NCI-H1048 (cell line): Measurements from ENCODE around the gene SMYD3.

Experiments
- DNase-seq: peaks from one replicate; lab custom pipeline; 2025; lab: John Stamatoyannopoulos, UW

SMYD3 gene

DNA sequence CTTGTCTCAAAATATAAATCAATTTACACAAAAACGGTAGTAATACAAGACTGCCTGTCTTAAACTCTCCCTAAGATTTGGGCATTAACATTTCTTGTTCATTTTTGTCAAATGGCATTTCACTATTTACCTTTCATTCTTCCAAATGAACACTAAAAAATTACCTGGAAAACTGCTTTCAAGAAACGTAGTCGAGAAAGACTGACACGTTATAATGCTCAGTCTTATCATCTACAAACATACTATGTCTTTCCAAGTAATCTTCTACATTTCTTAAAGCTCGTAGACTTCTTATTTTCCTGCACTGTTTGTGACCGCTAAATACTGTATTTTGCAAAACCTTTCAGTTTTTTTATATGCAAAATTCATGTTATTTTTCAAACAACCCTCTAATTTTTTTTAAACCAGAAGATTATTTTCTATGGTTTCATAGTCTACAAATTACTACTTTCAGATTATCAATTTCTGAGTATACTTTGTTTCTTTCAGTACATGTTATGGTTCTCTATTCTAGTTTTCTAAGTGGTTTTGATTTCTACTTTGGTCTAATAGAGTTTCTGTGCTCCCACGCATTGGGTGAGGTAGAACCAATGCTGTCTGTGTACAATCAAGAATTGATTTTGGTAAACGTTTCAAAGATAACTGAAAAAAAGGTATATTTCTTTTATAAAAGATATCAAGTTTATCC is 336.4 kb downstream of the SMYD3 start:
- no peak for DNase-seq

GRCh38 chr1:246169486-246169885 is 337.6 kb downstream of the SMYD3 start:
- DNase-seq: no peak

GRCh38 chr1:246169019-246169418 is 338.1 kb downstream of the SMYD3 start:
- DNase-seq: no peak

DNA sequence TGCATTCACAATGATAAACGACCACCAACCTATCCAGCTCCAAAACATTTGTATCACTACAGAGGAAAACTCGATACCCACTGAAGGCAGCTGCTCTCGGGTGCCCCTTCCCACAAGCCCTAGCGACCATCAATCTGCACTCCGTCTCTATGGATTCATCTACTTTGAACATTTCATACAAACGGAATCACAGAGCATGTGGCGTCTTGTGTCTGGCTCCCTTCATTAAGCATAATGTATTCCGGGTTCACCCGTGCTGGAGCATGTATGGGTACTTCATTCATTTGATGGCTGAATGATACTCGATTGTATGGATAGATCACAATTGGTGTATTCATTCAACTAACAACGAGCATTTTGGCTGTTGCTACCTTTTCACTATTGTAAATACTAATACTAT is 340.2 kb downstream of the SMYD3 start:
- no peak for DNase-seq

- peak; percentile 78 for DNase-seq
Observed at GRCh38 chr1:246165826-246166709, 341.0 kb downstream of the SMYD3 start.

DNA sequence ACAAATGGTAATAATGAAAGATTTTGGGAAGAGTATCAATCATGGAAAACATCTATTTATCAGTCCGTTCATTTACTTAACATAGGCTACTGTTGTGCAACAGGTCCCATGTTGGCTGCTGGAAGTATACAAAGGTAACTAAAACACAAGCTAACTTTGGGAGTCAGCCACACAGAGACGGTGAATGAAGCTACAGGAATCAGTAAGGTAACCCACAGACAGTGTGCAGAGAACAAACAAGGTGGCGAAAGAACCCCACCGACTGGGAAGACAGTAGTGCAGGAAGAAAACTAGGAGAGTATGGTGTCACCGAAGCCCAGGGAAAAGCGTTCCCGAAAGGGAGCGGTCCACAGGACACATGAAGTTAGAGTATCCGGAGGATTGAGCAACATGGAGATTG is 342.3 kb downstream of the SMYD3 start:
- DNase-seq: no peak

DNA sequence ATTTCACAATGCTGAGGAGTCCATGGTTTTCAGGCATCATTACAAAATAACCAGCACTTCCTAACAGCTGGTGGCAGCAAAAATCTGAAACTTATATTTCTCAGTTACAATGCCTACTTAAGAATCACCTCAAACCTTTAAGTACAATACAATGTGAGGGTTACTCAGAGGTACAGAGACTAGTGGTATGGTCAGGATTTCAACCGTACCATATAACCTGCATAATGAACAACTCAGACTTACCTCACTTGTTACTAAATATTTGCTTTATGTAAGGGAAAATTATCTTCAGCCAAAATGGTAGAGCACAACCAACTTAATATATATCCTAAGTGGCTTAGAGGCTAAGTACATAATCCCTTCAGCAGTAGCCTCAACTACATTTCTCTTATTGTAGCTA is 344.5 kb downstream of the SMYD3 start:
- DNase-seq: no peak

DNA sequence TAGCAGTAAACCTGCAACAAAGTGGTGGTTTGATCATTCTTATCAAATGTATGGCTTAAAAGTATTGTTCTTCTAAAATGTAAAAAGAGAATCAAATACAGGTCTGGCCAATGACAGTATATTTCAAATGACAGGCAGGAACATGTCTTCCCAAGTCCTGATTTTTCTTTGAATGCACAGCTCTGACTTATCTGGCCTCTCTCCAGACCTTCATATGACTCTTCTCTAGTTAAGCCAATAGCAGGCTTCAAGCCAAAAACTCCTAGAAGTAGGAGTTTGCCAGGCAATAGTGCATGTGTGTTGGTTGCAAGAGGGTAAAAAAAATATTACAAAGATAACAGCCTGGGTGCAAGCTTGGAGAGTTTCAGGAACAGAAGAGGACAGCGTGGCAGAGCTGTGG is 345.5 kb downstream of the SMYD3 start:
- DNase-seq: no peak

GRCh38 chr1:246160905-246161304 is 346.2 kb downstream of the SMYD3 start:
- DNase-seq: no peak

DNA sequence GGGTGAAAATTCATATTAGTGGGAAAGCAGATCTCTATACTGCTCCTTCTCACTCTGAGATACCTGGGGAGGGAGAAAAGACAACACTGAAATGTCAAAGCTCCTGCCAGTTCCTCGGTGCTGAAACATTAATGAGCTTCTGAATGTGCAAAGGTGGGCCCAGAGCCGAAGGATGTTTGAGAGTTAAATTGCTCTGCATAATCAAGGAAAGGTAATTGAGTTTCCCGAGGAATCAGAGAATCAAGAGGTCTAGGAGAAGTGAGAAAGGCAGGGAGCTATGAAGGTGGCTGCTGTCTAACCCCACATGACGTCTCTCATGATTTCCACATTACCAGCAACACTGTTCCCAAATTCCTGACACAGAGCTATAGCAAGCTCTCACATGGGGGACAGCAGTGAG is 346.7 kb downstream of the SMYD3 start:
- DNase-seq: no peak

DNA sequence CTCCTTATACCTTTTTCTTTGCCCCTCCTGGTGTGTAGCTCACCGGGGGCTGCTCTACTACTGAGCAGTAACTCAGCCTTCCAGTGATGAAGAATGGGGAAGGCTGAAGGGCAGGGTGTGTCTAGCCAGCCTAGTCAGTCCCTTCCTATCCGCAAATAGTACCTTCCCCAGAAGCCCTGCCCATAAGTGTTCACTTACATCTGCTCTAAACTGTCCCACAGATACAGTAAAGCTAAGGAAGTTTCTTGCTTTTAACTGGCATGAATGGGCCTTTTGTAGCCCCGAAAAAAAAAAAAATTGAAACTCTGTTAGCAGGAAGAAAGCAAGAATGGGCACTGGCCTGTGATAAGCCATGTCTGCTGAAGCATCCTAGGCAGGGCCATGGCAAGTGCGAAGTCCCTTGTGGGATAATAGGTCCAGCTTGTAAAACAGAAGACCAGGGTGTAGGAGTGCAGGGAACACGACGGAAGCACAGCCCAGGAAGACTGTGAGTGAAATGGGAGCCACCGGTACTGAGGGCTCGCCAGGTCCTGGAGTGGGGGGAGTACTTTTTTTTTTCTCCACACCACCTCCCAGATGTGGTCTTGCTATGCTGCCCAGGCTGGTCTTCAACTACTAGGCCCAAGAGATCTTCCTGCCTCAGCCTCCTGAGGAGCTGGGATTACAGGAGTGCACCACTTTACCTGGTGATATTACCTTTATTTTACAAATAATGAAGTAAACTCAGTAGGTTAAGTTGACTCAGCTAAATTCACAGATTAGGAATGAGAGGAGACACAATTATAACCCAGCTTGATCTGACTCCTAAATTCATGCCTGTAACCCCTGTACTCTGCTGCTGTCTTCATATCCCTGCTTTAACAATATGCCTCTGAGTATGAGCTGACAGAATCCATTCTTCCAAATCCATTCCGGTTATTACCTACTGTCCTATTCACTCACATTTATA is 347.5 kb downstream of the SMYD3 start:
- DNase-seq: peak; percentile 34

DNA sequence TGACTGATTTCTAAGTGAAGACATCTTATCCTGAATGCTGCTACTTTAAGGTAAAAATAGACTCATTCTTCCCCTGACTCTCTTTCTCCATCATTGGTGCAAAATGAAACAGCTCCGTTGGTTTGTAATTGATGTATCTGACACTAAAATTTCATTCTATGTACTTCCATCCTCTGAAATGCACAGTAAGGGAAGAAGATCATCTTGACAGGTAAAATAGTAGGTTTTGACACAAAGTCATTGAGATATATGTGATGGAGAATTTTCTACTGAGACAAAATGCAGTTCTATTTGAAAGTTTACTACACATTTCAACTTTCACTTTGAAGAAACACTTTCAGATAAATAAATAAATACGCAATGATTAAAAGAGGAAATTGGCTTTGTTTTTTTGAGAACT is 348.9 kb downstream of the SMYD3 start:
- no peak for DNase-seq

GRCh38 chr1:246157516-246157915 is 349.6 kb downstream of the SMYD3 start:
- DNase-seq: no peak

DNA sequence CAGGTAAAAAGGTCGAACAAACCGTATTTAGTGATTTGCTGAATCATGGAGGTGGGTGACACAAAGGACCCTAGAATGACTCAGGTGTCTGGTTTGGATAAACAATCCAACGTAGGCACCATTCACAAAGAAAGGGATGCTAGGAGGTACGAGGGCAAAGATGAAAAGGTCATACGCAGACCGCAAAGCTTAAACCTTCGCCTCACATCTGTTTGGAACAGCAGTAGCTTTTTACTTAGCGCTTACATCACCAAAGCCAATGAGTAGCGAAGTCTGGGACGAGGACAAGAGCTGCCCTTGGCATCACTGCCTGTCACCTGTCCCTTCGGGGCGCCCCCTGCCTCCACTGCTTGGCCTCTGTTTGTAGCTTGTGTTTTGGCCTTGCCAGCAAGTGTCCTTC is 350.2 kb downstream of the SMYD3 start:
- DNase-seq: no peak

- DNase-seq: no peak
Observed at GRCh38 chr1:246155923-246156322, 351.2 kb downstream of the SMYD3 start.

GRCh38 chr1:246153796-246154212 is 353.3 kb downstream of the SMYD3 start:
- no peak for DNase-seq

DNA sequence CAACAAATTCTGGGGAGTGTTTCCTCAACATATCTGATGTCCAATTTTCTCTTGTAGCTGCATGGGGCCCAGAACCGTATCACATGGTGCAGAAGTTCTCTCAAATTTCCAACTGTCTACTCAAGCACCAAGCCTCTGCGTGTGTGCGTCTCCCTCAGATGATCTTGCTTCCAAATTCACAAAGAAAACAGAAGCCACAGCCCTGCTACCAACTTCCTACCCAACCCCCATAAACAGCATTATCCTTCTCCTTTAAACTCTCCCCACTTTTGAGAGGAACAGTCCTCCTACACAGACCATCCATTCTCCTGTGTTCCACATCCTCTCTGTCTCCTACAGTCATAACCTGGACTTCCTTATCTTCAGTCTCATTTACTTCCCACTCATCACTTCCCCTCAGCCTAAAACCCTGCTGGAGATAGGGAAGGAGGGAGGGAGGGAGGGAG is 354.1 kb downstream of the SMYD3 start:
- DNase-seq: no peak

DNA sequence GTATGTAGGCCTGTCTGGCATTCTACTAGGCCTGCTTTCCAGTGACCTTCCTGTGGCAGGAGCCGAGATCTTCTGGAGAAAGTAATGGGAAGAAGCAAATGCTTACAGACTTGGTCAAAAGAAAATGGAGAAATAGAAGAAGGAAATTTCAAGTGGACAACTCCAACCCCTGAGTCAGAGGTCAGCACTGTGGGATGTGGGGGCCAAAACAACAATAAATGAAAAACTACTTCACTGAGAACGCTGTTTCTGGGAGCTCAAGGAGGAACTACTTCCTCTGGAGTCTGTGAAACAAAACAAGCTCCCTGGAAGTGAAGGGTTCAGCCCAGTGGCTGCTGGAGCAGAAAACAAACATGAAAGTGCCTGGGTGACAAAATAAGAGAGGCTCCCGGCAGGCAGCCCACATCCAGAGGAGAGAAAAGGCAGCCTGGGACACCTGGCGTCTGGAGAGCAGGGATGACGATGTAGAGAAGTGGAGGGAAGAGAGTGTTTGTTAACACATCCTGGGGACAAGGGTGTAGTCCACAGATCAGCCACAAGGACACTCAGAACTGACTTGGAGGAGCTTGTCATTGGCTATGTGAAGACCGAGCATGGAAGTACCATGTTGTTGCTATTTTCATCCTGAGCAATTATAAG is 355.2 kb downstream of the SMYD3 start:
- no peak for DNase-seq

- DNase-seq: no peak
Observed at GRCh38 chr1:246149543-246149942, 357.5 kb downstream of the SMYD3 start.

GRCh38 chr1:246147524-246148461 is 359.3 kb downstream of the SMYD3 start:
- no peak for DNase-seq
